Nasal cavity respiratory epithelium epithelial cell of viscerocranial mucosa (primary cell): ENCODE results near the gene KRTAP5-5. TPM values are rescaled to one million over a fixed set of nuclear protein-coding genes. Genes with fewer than 3 reads are reported as not detected.

Experiments used
- total RNA-seq: library from RNA; depleted of rRNA; stranded (reverse); fragments of >200 nt; gene quantifications from 2 replicates; pipeline ENCODE4 v1.2.3, GENCODE V29; 2014

Gene KRTAP5-5
- total RNA-seq, result not detected in 2 replicates

GRCh38 chr11:1629326-1630185, at the start of gene KRTAP5-5:
Gene KRTAP5-5, plus strand, starts transcription at chr11:1629775. Its CDS starts 66 bp downstream, at chr11:1629841.

GRCh38 chr11:1584661-1585370, 44.8 kb upstream of the KRTAP5-5 start, which contains the start of gene KRTAP5-1:
Gene KRTAP5-1, minus strand, starts transcription at chr11:1585283. Its CDS starts 34 bp downstream, at chr11:1585249.

GRCh38 chr11:1597994-1598380, 31.6 kb upstream of the KRTAP5-5 start, which contains the start of gene KRTAP5-2:
Gene KRTAP5-2, minus strand, starts transcription at chr11:1598294. Its CDS starts 44 bp downstream, at chr11:1598250.

GRCh38 chr11:1608363-1608762, 21.2 kb upstream of the KRTAP5-5 start, which contains the start of gene KRTAP5-3:
Gene KRTAP5-3, minus strand, starts transcription at chr11:1608463. Its CDS starts 78 bp downstream, at chr11:1608385.

GRCh38 chr11:1622086-1622485, 7.5 kb upstream of the KRTAP5-5 start, which contains the start of gene KRTAP5-4:
Gene KRTAP5-4, minus strand, starts transcription at chr11:1622138. Its CDS starts 45 bp downstream, at chr11:1622093.

Other genes starting within 250 kb of the KRTAP5-5 start
- under 0.01 and 1.00 TPM in 2 replicates for gene BRSK2, start 239.8 kb upstream of the KRTAP5-5 start, total RNA-seq
- 25.6 and 35.9 TPM in 2 replicates for gene MOB2, start 143.0 kb upstream of the KRTAP5-5 start, total RNA-seq
- gene DUSP8, start 57.5 kb upstream of the KRTAP5-5 start, total RNA-seq, result 1.6 and 1.7 TPM in 2 replicates
- not detected in 2 replicates for gene KRTAP5-1, start 44.5 kb upstream of the KRTAP5-5 start, total RNA-seq
- not detected in 2 replicates for gene KRTAP5-2, start 31.5 kb upstream of the KRTAP5-5 start, total RNA-seq
- not detected in 2 replicates for gene KRTAP5-3, start 21.3 kb upstream of the KRTAP5-5 start, total RNA-seq
- not detected in 2 replicates for gene KRTAP5-4, start 7.6 kb upstream of the KRTAP5-5 start, total RNA-seq
- not detected in 2 replicates for gene KRTAP5-6, start 67.4 kb downstream of the KRTAP5-5 start, total RNA-seq
- 0.34 and 1.2 TPM in 2 replicates for gene IFITM10, start 120.8 kb downstream of the KRTAP5-5 start, total RNA-seq
- 222 and 1,296 TPM in 2 replicates for gene CTSD, start 134.2 kb downstream of the KRTAP5-5 start, total RNA-seq
- 0.68 and 10.0 TPM in 2 replicates for gene SYT8, start 205.2 kb downstream of the KRTAP5-5 start, total RNA-seq
- under 0.01 and 0.71 TPM in 2 replicates for gene TNNI2, start 209.2 kb downstream of the KRTAP5-5 start, total RNA-seq
- gene LSP1, start 223.3 kb downstream of the KRTAP5-5 start, total RNA-seq, result 0.21 and 0.34 TPM in 2 replicates